Keratinocyte (primary cell): ENCODE data around the gene CD1B. TPM values are rescaled to one million over a fixed set of nuclear protein-coding genes. Genes with fewer than 3 reads are reported as not detected.
"Not testable (repeated sequence)": the region's sequence is repeated elsewhere in the genome, so short reads cannot be mapped to it uniquely, and the experiment has no call there.

Source experiments
- DNase-seq: peaks from one replicate; pipeline ENCODE4 v3.0.0-alpha.2; 2011; ENCODE audit warnings: low read depth, missing footprints, low spot score
- FAIRE-seq: peaks from 2 replicates; lab custom pipeline; 2011; peaks lifted over from hg19 to GRCh38; lab: Jason Lieb, UNC
- H2AFZ ChIP-seq: 2 replicates; pipeline ENCODE4 v1.6.0; 2012; ENCODE audit warnings: low read length, control low read depth, inconsistent platforms; ENCODE audit not compliant: control insufficient read depth
- H3K27ac ChIP-seq: 2 replicates; pipeline ENCODE4 v1.5.1; 2011; ENCODE audit warnings: low read length; ENCODE audit not compliant: control insufficient read depth, insufficient read depth
- H3K27me3 ChIP-seq: 3 replicates; pipeline ENCODE4 v1.6.0; 2011; ENCODE audit warnings: low read length; ENCODE audit not compliant: control insufficient read depth, insufficient read depth; ENCODE audit errors: extremely low read depth
- H3K36me3 ChIP-seq, 2 experiments: 2 replicates in 1 of 2; 3 replicates in 1 of 2; pipeline ENCODE4 v1.5.1; 2011; ENCODE audit warnings: low read length in 2 of 2, mild to moderate bottlenecking in 1 of 2; ENCODE audit not compliant: control insufficient read depth in 2 of 2, insufficient read depth in 2 of 2; ENCODE audit errors: extremely low read depth in 1 of 2
- H3K4me1 ChIP-seq: 3 replicates; pipeline ENCODE4 v1.5.1; 2011; ENCODE audit warnings: low read length; ENCODE audit not compliant: control insufficient read depth, insufficient read depth; ENCODE audit errors: extremely low read depth
- H3K4me2 ChIP-seq: 3 replicates; pipeline ENCODE4 v1.6.0; 2011; ENCODE audit warnings: low read depth, low read length; ENCODE audit not compliant: control insufficient read depth, insufficient read depth; ENCODE audit errors: extremely low read depth
- H3K4me3 ChIP-seq, 3 experiments: fragments of 200-600 bp in 1 of 3; sonication (generic) in 1 of 3; 2 replicates in 2 of 3; 3 replicates in 1 of 3; pipeline ENCODE4 v1.5.1; 2011 to 2016; ENCODE audit warnings: low read length in 3 of 3, mild to moderate bottlenecking in 3 of 3, control low read depth in 2 of 3, inconsistent platforms in 1 of 3, low read depth in 1 of 3, mixed read lengths in 1 of 3, mixed run types in 1 of 3, moderate library complexity in 1 of 3; ENCODE audit not compliant: control insufficient read depth in 2 of 3, insufficient read depth in 2 of 3; ENCODE audit errors: extremely low read depth in 1 of 3
- H3K79me2 ChIP-seq: 2 replicates; pipeline ENCODE4 v1.6.0; 2012; ENCODE audit warnings: low read length; ENCODE audit not compliant: control insufficient read depth, insufficient read depth
- H3K9ac ChIP-seq: 3 replicates; pipeline ENCODE4 v1.6.0; 2011; ENCODE audit warnings: low read length; ENCODE audit not compliant: control insufficient read depth, insufficient read depth; ENCODE audit errors: extremely low read depth
- H3K9me1 ChIP-seq: 3 replicates; pipeline ENCODE4 v1.6.0; 2011; ENCODE audit warnings: low read length; ENCODE audit not compliant: control insufficient read depth, insufficient read depth; ENCODE audit errors: extremely low read depth
- H3K9me3 ChIP-seq: 2 replicates; pipeline ENCODE4 v1.5.1; 2012; ENCODE audit warnings: low read depth, low read length; ENCODE audit not compliant: control insufficient read depth
- H4K20me1 ChIP-seq: 3 replicates; pipeline ENCODE4 v1.6.0; 2011; ENCODE audit warnings: low read length; ENCODE audit not compliant: control insufficient read depth, insufficient read depth; ENCODE audit errors: extremely low read depth
- EZH2 ChIP-seq: IDR thresholded peaks from one replicate; pipeline ENCODE4 v1.6.1; 2012; ENCODE audit warnings: inconsistent platforms, mild to moderate bottlenecking, low read length, moderate library complexity
- dilution Hi-C: fragments of 300-500 bp; cut with MboI; formaldehyde crosslinking; loops from one replicate; pipeline ENCODE4 v1.7.0; 2020; ENCODE audit warnings: low sequenced_read_pairs; ENCODE audit not compliant: extremely low pct_ligation_motif_present
- polyA minus RNA-seq, 3 experiments: library from RNA; depleted of rRNA, polyadenylated mRNA; stranded (reverse); fragments of >200 nt; gene quantifications; 1 replicate in 1 of 3; 2 replicates in 1 of 3; 3 replicates in 1 of 3; pipeline ENCODE4 v1.2.3, GENCODE V29; 2011
- polyA plus RNA-seq, 5 experiments: library from polyadenylated mRNA; depleted of rRNA in 3 of 5; stranded (reverse) in 3 of 5; stranded (forward) in 1 of 5; unstranded in 1 of 5; fragments of >200 nt; gene quantifications; 1 replicate in 1 of 5; 2 replicates in 3 of 5; 3 replicates in 1 of 5; pipeline versions ENCODE4 v1.2.1 to v1.2.3, GENCODE V29; 2011 to 2012; ENCODE audit warnings: missing spikeins in 2 of 5, low read depth in 1 of 5, low replicate concordance in 1 of 5
- TF ChIP-seq, protein P1 (sequence below), 3 experiments: IDR thresholded peaks in 1 of 3; conservative IDR thresholded peaks in 1 of 3; optimal IDR thresholded peaks in 1 of 3; 2 replicates in 2 of 3; 3 replicates in 1 of 3; pipeline versions ENCODE3 to v1.5.1; 2011; ENCODE audit warnings: low read length in 3 of 3, mild to moderate bottlenecking in 3 of 3, moderate library complexity in 2 of 3, control low read depth in 1 of 3, inconsistent platforms in 1 of 3; ENCODE audit not compliant: insufficient read depth in 2 of 3; ENCODE audit errors: extremely low read depth in 1 of 3

Gene CD1B
- polyA plus RNA-seq (not detected in 3 replicates), polyA minus RNA-seq (not detected in 3 replicates)
- not detected for polyA plus RNA-seq (2011; ENCODE audit: low read depth)
- not detected in 2 replicates for polyA plus RNA-seq (2011; cell fraction: cytosol; rRNA removed)
- not detected in 2 replicates for polyA plus RNA-seq (2011; cell fraction: nucleus; rRNA removed)
- not detected in 2 replicates for polyA plus RNA-seq (2012; ENCODE audit: low replicate concordance)
- polyA minus RNA-seq (2011; cell fraction: cytosol; rRNA and poly(A)+ RNA removed): not detected
- polyA minus RNA-seq (2011; cell fraction: nucleus; rRNA and poly(A)+ RNA removed): not detected in 2 replicates

- no peaks in the 10 kb centered on the region for H3K27me3 ChIP-seq
- no peaks in the 10 kb centered on the region for H3K9me1 ChIP-seq
- no peaks in the 10 kb centered on the region for H3K4me1 ChIP-seq
- FAIRE-seq: no peak
- H3K4me3 ChIP-seq: no peak within 1 kb of the TSS
- no peak within 1 kb of the TSS for H3K9ac ChIP-seq
- no peaks in the 10 kb centered on the region for H3K36me3 ChIP-seq
- H3K9me3 ChIP-seq: no peaks in the 10 kb centered on the region
- no peak within 1 kb of the TSS for H3K4me2 ChIP-seq
- H3K27ac ChIP-seq: no peak within 1 kb of the TSS
- TF ChIP-seq, protein P1, sequence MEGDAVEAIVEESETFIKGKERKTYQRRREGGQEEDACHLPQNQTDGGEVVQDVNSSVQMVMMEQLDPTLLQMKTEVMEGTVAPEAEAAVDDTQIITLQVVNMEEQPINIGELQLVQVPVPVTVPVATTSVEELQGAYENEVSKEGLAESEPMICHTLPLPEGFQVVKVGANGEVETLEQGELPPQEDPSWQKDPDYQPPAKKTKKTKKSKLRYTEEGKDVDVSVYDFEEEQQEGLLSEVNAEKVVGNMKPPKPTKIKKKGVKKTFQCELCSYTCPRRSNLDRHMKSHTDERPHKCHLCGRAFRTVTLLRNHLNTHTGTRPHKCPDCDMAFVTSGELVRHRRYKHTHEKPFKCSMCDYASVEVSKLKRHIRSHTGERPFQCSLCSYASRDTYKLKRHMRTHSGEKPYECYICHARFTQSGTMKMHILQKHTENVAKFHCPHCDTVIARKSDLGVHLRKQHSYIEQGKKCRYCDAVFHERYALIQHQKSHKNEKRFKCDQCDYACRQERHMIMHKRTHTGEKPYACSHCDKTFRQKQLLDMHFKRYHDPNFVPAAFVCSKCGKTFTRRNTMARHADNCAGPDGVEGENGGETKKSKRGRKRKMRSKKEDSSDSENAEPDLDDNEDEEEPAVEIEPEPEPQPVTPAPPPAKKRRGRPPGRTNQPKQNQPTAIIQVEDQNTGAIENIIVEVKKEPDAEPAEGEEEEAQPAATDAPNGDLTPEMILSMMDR (optimal IDR thresholded peaks at IDR 0.05 in 1 of 3, IDR thresholded peaks at IDR 0.05 in 1 of 3, conservative IDR thresholded peaks at IDR 0.05 in 1 of 3; ENCODE audit: extremely low read depth in 1 of 3, insufficient read depth in 2 of 3, low read length in 3 of 3): no peak
- TF ChIP-seq EZH2: no peak
- no peaks in the 10 kb centered on the region for H4K20me1 ChIP-seq
- H3K79me2 ChIP-seq: no peaks in the 10 kb centered on the region
- no peak within 1 kb of the TSS for H2AFZ ChIP-seq
- no peak for DNase-seq
- dilution Hi-C loops: no loop called here
Observed at GRCh38 chr1:158331481-158332150, at the start of gene CD1B. TSS of gene CD1B (minus strand) at chr1:158331531. CDS start at chr1:158331423, 108 bp downstream.

DNA sequence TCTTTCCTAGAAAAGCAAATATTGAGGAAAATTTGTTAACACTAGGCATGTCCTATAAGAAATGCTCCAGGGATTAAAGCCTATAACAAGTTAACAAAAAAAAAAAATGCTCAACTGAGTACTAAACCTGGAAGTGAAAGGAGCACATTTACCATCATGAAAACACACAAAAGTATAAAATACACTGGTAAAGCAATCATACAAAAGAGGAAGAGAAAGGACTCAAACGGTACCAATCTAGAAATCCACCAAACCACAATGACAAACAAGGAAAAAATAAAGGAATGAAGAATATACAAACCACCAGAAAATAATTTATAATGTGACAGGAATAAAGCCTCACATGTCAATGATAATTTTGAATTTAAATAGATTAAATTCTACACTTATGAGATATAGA, 43.5 kb upstream of the CD1B start:
- no peak overlapping the region for H3K4me3 ChIP-seq
- H2AFZ ChIP-seq: no peak overlapping the region
- no peak for DNase-seq
- FAIRE-seq: no peak
- no peaks in the 10 kb centered on the region for H3K4me1 ChIP-seq
- no peak overlapping the region for H3K9ac ChIP-seq
- TF ChIP-seq, protein P1 (optimal IDR thresholded peaks at IDR 0.05 in 1 of 3, IDR thresholded peaks at IDR 0.05 in 1 of 3, conservative IDR thresholded peaks at IDR 0.05 in 1 of 3; ENCODE audit: extremely low read depth in 1 of 3, insufficient read depth in 2 of 3, low read length in 3 of 3): no peak
- no peak for TF ChIP-seq EZH2
- no peaks in the 10 kb centered on the region for H4K20me1 ChIP-seq
- no peak overlapping the region for H3K4me2 ChIP-seq
- no peaks in the 10 kb centered on the region for H3K27me3 ChIP-seq
- no peaks in the 10 kb centered on the region for H3K9me3 ChIP-seq
- H3K79me2 ChIP-seq: no peaks in the 10 kb centered on the region
- dilution Hi-C loops: no loop called here
- H3K9me1 ChIP-seq: no peaks in the 10 kb centered on the region
- H3K27ac ChIP-seq: no peak overlapping the region
- H3K36me3 ChIP-seq: no peaks in the 10 kb centered on the region

- H3K79me2 ChIP-seq, H2AFZ ChIP-seq, H3K27ac ChIP-seq, FAIRE-seq, DNase-seq, H3K27me3 ChIP-seq, H3K9me1 ChIP-seq, H3K36me3 ChIP-seq, H3K9me3 ChIP-seq, H3K4me1 ChIP-seq, H3K4me2 ChIP-seq, dilution Hi-C loops, H4K20me1 ChIP-seq, H3K9ac ChIP-seq, H3K4me3 ChIP-seq: not testable (repeated sequence)
Observed at GRCh38 chr1:158374101-158374500, 42.8 kb upstream of the CD1B start.
